GM19351 (cell line): ENCODE measurements around the gene FAM53A.
"Not testable (repeated sequence)": the region's sequence is repeated elsewhere in the genome, so short reads cannot be mapped to it uniquely, and the experiment has no call there.

ENCODE experiments used
- ATAC-seq: cut with Tn5 transposase; IDR thresholded peaks from one replicate; pipeline ENCODE4 v1.9.1; 2021; ENCODE audit warnings: mild to moderate bottlenecking, moderate library complexity; ENCODE audit not compliant: unreplicated experiment

FAM53A gene

GRCh38 chr4:1686440-1687036, 2.4 kb upstream of the FAM53A start:
- no peak for ATAC-seq

- ATAC-seq = no peak
Observed at GRCh38 chr4:1685235-1686150, 1.4 kb upstream of the FAM53A start.

- ATAC-seq = peak; percentile 3
Observed at GRCh38 chr4:1684506-1685234, 557 bp upstream of the FAM53A start.

- no peak for ATAC-seq
Observed at GRCh38 chr4:1683261-1683735, 815 bp downstream of the FAM53A start.

- no peak for ATAC-seq
Observed at GRCh38 chr4:1682860-1683259, 1.3 kb downstream of the FAM53A start.

- ATAC-seq = no peak
Observed at GRCh38 chr4:1678244-1678643, 5.9 kb downstream of the FAM53A start.

GRCh38 chr4:1676605-1677525, 7.2 kb downstream of the FAM53A start:
- ATAC-seq = no peak

GRCh38 chr4:1675802-1676137, 8.3 kb downstream of the FAM53A start:
- no peak for ATAC-seq

- no peak for ATAC-seq
Observed at GRCh38 chr4:1675136-1675801, 8.8 kb downstream of the FAM53A start.

- no peak for ATAC-seq
Observed at GRCh38 chr4:1674682-1675081, 9.4 kb downstream of the FAM53A start.

- no peak for ATAC-seq
Observed at GRCh38 chr4:1673671-1674070, 10.4 kb downstream of the FAM53A start.

GRCh38 chr4:1671011-1671410, 13.1 kb downstream of the FAM53A start:
- ATAC-seq = not testable (repeated sequence)

GRCh38 chr4:1670279-1670678, 13.8 kb downstream of the FAM53A start:
- no peak for ATAC-seq

GRCh38 chr4:1669850-1670249, 14.3 kb downstream of the FAM53A start:
- no peak for ATAC-seq

GRCh38 chr4:1669270-1669669, 14.8 kb downstream of the FAM53A start:
- no peak for ATAC-seq

- no peak for ATAC-seq
Observed at GRCh38 chr4:1668488-1668840, 15.6 kb downstream of the FAM53A start.

GRCh38 chr4:1667273-1667672, 16.8 kb downstream of the FAM53A start:
- no peak for ATAC-seq

- no peak for ATAC-seq
Observed at GRCh38 chr4:1666391-1666790, 17.7 kb downstream of the FAM53A start.

GRCh38 chr4:1664141-1664540, 20.0 kb downstream of the FAM53A start:
- no peak for ATAC-seq

GRCh38 chr4:1663549-1663948, 20.6 kb downstream of the FAM53A start:
- no peak for ATAC-seq
